SK-N-MC (cell line): Measurements from ENCODE around the gene ZBTB7B.

Experiments used
- EZH2 ChIP-seq: fragments of 200-600 bp; sonication (generic); IDR thresholded peaks from one replicate; pipeline ENCODE4 v1.6.1; 2017; ENCODE audit warnings: antibody characterized with exemption
- POLR2AphosphoS5 ChIP-seq: IDR thresholded peaks from 2 replicates; pipeline ENCODE4 v1.6.1; 2012; ENCODE audit warnings: mild to moderate bottlenecking, low read depth, low read length, borderline replicate concordance

DNA sequence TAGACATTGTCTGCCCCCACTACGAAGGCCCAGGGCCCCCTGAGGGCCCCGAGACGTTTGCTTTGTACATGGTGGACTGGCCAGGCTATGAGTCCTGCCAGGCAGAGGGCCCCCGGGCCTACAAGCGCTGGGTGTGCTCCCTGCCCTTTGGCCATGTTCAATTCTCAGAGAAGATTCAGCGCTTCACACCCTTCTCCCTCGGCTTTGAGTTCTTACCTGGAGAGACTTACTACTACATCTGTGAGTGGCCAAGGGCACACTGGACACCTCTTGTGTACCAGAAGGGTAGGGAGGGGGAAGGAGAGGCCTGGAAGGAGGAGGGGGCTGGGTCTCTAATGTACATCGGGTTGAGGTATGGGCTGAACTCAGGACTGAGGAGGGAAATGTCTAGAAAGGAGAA lies 64.2 kb downstream of the ZBTB7B start:
- no peak for TF ChIP-seq POLR2AphosphoS5
- TF ChIP-seq EZH2 = no peak
